Stimulated activated CD4-positive, alpha-beta T cell treated with anti-CD3 and anti-CD28 coated beads, Interleukin-4, amount 100 ng/mL, for 24 hours (primary cell): ENCODE data around the gene LRRC2.
A peak's percentile ranks its signal among the peaks of the same experiment; 100 is the strongest.
"Not testable (repeated sequence)": the region's sequence is repeated elsewhere in the genome, so short reads cannot be mapped to it uniquely, and the experiment has no call there.

ENCODE experiments used
- DNase-seq: peaks from one replicate; pipeline ENCODE4 v3.0.0-alpha.2; 2020

The LRRC2 gene

DNA sequence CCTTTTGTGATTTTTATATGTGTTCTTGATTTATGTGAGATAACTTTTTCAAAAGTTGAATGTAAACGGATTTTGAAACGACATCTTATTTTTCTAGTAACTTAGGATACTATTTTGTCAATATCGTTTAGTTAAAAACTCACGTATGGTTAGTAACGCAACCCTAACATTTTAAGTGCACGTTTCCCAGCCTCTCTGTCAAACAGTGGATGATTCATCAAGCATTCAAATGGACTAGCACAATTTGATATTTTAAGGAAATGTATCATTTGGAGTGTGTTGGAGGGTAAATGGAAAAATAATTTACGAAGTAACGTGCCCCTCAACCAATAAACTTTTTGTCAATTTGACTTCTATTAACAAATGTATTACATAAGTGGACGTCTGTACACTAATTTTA, 45.0 kb downstream of the LRRC2 start:
- DNase-seq = no peak

DNA sequence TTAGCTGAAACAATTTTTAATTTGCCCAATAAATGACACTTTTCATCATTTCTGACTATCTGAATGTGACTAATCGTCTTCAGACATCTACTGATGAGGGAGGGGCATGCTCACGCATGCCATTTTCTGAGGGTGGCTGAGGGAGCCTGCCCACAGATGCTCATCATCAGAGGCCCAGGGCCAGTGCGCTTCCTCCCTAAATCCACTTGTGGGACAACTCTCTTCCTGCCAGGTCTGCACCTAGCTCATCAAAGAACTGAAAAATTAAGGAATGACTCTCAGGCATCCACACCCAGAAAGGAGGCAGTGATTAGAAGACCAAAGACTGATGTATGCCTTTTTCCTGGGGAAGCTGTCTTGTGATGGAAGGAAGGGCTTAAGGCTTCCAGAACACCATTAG, 45.6 kb downstream of the LRRC2 start:
- DNase-seq = no peak

DNA sequence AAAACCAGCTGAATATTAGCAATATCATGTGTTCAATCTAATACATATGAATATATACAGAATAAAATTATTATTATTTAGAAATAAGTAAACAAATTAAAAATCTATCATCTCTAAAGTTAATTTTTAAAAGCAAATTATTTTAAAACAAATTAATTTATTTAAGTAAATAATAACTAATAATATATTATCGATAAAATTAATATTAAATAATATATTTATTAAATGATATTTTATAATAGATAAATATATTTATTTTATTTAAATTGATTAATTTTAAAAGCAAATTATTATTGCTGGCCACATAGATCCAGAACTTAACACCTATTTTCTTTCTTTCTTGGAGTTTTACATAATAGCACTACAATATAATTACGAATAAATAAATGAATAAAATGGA, 46.1 kb downstream of the LRRC2 start:
- DNase-seq = no peak

DNA sequence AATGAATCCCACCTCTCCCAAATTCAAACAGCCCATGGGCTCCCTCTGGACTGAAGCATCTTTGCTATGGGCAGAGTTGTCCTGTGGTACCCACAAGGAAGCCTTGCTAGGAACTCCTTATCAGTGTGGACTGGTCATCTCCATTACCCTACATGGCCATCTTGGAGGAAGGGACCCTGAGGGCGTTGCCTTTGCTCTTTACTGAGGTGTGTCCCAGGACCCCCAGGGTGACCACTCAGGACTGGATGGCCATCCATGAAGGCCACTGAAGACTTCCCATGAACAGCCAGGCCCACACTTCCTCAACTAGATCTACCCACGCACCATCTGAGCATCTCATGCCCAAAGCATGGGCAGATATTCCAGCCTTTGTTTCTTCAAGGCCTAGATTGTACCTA, 48.3 kb downstream of the LRRC2 start:
- DNase-seq = no peak

DNA sequence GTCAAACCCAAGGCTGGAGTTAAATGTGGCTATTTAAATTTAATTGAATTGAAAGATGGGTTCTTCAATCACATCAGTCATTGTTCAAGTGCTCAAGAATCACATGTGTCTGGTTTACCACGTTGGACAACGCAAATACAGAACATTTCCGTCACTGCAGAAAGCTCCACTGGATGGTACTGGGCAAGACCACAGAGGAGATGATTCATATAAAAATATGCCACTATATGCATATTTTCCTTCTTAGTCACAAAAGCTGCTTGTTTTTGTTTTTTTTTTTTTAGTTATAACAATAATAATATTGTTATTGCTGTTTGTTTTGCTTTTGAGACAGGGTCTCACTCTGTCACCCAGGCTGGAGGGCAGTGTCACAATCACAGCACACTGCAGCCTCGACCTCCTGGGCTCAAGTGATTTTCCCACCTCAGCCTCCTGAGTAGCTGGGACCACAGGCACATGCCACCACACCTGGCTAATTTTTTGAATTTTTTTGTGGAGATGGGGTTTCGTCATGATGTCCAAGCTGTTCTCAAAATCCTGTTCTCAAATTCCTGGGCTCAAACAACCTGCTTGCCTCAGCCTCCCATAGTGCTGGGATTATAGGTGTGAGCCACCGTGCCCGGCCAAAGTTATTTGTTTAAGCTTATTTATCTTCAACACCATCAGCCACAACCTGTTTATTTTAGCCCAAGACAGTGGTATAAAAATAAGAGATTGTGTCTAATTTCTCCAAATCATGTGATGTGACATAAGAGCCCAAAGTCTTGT, 48.9 kb downstream of the LRRC2 start:
- no peak for DNase-seq

DNA sequence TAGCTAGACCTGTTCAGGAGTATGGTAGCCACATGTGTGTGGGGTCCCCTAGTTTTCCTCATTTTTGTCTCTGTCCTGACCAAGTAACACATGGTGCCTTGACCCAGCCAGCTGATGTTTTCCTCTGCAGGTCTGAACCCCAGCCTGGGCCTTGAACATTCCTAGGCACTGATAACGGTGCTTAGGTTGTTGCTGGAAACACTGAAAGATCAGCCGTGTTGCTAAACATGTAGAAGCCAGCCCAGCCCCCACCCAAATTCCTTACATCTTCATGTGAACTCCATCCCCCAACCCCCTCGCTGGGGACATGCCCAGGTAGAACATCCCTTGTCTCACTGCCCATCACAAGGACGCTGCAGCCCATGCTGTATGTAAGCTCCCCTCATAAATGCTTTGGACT, 49.6 kb downstream of the LRRC2 start:
- no peak for DNase-seq

DNA sequence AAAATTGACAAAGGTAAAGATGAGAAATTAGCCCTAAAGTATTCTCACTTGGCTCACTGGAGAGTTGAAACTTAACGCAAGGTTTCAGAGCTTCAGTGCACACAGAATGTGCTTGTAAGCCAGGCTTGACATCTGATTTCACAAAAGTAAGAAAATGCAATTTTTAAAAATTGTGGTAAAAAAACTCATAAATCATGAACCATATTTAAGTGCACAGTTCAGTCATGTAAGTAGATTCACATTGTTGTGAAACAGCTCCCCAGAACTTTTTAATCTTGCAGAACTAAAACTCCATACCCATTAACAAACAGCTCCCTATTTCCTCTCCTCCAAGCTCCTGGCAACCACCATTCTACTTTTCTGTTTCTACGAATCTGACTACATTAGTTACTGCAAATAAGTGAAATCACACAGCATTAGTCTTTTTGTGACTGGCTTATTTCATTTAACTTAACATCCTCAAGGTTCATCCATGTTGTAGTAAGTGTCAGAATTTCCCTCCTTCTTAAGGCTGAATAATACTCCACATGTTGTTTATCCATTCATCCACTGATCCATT, 53.8 kb downstream of the LRRC2 start:
- DNase-seq = no peak

DNA sequence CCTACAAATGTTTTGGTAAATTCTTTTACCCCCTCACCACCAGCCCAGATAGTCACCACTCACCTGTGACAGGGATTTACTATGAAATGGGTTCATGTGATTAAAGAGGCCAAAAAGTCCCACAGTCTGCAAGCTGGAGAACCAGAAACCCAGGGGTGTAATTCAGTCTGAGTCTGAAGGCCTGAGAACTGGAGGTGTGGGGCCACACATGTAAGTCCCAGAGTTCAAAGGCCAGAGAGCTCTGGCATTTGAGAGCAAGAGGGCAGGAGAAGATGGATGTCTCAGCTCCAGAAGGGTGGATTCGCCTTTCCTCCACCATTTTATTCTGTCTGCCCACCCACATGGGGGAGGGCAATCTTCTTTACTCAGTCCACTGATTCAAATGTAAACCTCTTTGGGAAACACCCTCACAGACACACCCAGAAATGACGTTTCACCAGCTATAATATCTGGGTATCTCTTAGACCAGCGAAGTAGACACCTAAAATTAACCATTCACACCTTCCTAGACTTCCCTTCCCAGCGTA, 56.4 kb downstream of the LRRC2 start:
- no peak for DNase-seq

DNA sequence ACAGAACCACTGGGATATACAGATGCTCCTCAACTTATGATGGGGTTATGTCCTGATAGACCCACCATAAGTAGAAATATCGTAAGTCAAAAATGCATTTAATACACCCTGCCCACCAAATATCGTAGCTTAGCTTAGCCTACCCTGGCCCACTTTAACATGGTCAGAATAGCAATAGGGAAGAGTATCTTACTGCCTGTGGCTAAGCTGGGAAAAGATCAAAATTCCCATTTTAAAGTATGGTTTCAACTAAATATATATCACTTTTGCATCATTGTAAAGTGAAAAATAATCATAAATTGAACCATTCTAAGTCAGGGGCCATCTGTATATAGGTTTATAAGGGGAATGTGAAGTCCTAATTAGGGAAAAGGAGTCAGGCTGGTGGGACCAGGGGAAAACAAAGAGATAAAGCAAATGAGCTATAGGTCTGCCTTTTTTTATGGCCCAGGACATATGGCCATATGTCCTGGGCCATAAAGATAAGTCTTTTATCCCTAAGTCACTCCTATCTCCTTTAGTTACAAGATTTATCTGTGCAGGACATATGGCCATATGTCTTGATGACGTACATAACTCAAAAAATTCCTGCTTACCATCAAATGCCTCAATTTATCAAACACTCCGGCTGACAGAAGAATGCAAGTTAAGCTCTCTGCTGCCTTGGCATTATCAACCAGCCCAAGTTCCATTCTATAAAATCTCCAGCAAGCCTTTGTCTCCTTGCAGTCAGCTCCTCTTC, 57.1 kb downstream of the LRRC2 start:
- DNase-seq = no peak

DNA sequence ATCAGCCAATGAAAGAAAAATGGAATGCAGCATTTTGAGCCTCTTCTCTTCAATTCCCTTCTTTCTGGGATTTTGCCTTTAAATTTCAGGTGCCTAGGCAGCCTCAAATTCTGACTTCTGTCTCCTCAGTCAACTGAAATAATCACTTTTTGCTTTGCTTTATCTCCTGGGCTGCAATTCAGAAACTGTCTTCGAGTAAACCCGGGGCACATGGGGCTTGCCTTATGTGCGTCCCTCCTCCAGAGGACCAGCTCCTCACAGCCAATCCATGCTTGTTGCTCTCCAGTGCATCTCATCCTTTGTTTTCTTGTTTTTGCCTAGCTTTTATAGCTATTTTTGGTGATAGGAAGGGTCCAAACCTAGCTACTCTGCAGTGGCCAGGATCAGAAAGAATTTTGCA, 59.6 kb downstream of the LRRC2 start:
- no peak for DNase-seq

DNA sequence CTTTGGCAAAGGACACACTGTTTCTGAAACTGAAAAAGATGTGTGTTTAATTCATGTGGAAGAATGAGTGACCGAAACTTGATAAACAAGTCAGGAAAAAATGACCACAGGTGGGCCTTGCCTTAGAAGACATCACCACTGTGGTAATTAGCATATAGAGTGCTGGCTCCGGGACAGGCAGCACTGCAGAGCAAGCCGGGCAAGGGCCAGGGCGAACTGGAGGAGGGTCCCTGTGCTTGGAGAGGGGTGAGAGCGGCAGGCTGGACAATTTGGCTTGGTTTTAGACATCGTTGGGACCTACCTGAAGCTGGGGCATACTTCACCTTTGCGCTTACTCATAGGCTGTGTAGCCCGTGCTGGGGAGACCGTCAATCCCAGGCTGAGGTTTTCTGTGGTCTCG, 60.1 kb downstream of the LRRC2 start:
- DNase-seq = no peak

DNA sequence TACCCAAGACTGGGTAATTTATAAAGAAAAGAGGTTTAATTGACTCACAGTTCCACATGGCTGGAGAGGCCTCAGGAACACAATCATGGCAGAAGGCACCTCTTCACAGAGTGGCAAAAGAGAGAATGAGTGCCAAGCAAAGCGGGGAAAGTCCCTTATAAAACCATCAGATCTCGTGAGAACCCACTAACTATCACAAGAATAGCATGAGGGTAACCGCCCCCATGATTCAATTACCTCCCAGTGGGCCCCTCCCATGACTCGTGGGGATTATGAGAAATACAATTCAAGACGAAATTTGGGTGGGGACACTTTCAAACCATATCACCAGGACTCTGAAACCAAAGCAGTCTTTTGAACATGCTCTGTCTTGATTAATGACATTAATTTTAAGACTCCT, 61.3 kb downstream of the LRRC2 start:
- DNase-seq = peak; percentile 62

DNA sequence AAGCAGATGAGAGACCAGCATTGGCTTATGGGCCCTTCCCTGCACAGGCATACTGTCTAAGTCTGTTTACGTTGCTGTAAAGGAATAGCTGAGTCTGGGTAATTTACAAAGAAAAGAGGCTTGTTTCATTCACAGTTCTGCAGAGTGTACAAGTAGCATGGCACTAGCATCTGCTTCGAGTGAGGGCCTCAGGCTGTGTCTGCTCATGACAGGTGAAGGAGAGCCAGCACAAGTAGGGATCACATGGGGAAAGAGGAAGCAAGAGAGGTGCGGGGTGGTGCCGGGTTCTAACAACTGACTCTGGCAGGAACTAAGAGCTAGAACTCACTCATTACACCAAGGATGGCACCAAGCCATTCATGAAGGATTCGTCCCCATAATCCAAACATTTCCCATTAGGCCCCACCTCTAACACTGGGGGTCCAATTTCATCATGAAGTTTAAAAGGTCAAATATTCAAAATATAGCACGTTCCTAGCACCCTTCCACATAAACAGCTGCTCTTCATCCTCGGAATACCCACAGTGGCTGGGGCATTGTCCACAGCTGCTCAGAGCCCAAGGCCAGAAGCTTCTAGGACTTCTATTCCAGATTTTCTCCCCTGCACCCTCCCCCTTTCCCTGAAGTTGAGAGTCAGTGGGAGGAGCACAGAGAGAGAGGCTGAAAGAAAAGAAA, 62.8 kb downstream of the LRRC2 start:
- DNase-seq = no peak

DNA sequence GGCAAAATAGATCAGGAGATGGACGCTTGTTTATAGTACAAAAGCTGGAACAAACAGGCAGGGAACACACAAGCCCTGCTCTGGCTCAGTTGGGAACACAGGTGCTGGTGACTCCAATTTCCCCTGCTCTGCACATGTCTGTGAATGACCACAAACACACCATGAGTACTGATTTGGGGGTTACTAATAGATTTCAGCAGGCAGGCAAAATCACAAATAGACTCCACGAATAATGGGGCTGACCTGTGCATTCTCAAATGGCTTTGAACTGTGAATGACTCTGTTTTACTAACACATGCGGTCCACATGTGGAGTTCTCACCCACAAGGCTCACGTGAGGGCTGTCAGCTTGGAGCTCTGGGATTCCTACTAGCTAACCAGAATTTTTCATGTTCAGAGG, 64.4 kb downstream of the LRRC2 start:
- no peak for DNase-seq

DNA sequence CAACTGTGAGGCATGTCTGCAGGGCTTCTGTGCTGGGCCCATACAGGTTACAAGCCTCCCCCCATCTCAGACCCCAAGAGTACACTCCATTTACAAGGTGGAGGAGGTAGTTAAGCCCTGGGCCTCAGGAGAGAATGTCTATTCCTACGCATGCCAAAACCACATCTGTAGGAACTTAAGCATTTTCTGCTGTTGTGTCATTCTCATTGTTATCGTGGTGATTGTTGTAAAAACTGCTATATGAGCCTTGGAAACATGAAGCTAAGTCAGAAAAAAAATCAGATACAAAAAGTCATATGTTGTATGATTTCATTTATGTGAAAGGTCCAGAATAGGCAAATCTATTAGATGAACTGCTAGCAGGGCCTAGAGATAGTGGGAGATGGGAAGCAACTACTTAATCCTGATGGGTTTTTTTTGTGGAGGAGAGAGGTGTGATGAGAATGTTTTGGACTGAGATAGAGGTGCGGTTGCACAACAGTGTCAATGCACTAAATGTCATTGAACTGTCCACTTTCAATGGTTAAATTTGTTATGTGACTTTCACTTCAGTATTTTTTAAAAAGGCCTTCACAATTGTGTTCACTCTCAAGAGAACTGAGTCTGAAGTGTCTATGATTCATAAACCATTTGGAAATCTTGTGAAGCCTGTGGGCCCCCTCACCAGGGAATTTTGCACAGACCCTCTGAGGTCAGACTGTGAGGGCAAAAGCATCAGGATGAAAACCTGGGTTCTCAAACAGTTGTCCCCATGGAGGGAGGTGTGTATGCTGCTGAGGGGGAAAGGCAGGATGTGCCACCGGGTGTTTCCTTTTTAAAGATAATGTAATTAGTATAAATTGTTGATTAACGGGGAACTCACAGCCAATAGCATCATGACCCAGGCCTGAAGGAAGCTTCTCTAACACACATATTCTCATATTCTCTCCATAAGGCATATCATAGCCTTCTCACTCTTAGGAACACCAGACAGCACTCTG, 65.2 kb downstream of the LRRC2 start:
- no peak for DNase-seq

DNA sequence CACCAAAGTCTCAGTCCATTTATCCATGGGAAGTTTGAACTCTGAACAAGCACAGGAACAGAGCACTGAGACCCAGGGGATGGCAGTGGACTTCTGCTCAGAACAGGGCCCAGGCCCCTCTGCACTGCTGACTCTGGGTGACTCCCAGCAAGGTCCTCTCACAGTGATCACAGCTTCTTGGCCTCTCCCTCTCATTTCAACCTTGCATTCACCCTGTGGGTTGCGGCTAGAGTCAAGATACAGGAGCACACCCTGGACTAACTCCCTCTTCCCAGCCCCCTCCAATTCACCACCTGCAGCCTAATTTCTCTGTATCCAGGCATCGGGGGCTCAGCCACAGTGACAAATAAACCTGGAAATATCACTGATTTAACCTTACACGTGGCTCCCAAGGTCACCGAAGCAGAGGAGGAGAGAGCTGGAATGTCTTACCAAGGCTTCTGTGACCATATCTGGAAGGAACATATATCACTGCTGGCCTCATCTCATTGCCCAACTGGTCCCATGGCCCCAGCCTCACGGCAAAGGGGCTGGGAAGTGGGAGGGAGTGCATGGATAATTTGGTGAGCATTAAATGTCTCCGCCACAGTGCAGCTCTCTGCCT, 67.1 kb downstream of the LRRC2 start:
- DNase-seq = no peak

DNA sequence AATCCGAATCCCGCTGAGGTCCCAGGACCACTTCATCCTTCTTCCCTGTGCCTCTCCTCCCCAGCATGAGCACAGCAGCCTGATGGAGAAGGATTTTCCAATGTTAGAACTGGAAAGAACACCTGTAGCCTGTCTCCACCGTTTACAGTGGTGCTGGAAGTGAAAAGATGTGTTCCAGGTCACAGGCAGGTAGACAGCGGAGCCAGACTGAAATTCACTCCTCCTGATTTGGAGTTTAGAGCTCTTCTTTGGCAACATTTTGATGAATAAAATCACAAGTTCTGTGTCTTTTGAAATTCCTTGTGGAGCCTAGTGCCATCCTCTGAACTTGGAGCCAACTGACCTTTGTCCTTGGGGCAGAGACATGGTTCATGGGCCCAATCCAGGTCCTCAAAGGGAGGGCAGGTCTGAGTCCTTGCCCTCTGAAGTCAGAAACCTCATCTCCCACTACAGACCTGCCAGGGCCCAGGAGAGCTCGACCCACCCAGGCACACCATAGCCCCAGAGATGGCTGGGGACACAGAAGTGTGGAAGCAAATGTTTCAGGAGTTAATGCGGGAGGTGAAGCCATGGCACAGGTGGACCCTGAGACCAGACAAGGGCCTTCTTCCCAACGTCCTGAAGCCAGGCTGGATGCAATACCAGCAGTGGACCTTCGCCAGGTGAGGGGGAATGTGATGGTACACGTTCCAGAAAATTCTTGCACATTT, 68.4 kb downstream of the LRRC2 start, which contains the start of gene RTP3:
RTP3 (plus strand) TSS at position 421 of the 710 bp plus-strand sequence; CDS start at position 508, 87 bp downstream.
- no peak for DNase-seq

DNA sequence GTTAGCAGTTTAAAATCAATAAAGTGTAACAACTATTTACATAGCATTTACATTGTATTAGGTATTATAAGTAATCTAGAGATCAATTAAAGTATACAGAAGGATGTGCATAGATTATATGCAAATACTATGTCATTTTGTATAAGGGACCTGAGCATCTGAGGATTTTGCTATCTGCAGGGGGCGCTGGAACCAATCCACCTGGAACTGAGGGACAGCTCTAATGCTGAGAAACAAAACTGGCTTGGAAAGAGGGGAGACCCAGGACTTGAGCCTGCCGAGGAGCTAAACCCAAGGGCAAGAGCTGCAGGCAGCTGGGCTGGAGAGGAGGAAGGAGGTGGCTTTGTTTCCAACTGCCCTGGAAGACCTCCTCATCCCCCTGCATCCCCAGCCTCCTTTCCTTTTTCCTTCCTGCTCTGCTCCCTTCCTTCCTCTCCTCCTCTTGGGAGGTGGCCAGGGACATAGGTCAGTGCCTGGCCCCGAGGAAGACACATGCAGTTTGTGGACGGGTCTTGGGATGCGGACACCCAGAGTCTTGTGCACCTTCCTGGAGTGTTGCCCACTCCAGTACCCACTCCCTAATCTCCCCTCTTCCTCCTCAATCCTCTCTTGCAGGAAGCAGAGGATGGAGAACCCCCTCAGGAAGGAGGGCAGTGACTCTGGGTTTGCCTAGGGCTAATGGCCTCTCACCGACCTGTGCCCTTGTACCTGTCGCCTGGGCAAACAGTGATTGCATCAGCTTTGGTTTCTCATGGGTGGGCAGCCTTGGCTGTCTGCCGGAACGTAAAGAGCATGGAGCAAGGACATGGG, 69.2 kb downstream of the LRRC2 start:
- peak; percentile 49 for DNase-seq

DNA sequence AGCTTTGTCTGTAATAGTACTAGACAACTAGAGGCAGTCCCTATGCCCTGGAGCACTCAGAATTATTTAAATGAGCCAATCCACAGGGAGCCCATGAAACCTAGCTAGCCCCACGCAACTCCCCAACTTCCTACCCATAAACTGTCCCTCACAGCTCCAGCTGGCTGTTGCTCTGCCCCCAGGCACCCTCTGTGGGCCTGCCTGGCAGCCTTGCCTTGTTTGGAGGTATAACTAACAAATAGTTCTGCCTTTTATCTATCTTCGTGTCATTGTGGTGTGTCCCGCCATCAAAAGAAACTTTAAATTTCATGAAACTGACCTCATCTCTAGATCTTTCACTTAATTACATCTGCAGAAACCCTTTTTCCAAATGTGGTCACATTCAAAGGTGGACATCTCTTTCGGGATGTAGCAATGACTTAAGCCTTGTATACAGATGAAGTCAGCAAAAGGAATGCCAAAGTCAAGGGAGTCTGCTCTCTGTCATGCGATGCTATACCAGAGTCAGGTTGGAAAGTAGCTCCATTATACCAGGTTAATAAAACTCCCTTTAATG, 70.1 kb downstream of the LRRC2 start:
- no peak for DNase-seq

DNA sequence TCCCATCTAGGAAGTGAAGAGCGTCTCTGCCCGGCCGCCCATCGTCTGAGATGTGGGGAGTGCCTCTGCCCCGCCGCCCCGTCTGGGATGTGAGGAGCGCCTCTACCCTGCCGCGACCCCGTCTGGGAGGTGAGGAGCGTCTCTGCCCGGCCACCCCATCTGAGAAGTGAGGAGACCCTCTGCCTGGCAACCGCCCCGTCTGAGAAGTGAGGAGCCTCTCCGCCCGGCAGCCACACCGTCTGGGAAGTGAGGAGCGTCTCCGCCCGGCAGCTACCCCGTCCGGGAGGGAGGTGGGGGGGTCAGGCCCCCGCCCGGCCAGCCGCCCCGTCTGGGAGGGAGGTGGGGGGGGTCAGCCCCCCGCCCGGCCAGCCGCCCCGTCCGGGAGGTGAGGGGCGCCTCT, 71.6 kb downstream of the LRRC2 start:
- DNase-seq = not testable (repeated sequence)
